HG02885 (cell line): ENCODE results near the gene SH2D6.
"Not testable (repeated sequence)": the region's sequence is repeated elsewhere in the genome, so short reads cannot be mapped to it uniquely, and the experiment has no call there.

Source experiments
- ATAC-seq: cut with Tn5 transposase; IDR thresholded peaks from one replicate; pipeline ENCODE4 v1.9.1; 2021; ENCODE audit warnings: mild to moderate bottlenecking; ENCODE audit not compliant: unreplicated experiment, poor library complexity

The SH2D6 gene

GRCh38 chr2:85437488-85438200 lies 19.1 kb downstream of the SH2D6 start:
- peak; percentile 90 for ATAC-seq

GRCh38 chr2:85438201-85439024 lies 19.9 kb downstream of the SH2D6 start:
- no peak for ATAC-seq

- ATAC-seq, result no peak
Observed at GRCh38 chr2:85439025-85439472, 20.5 kb downstream of the SH2D6 start.

GRCh38 chr2:85439569-85439968 lies 21.1 kb downstream of the SH2D6 start:
- ATAC-seq, result not testable (repeated sequence)

- ATAC-seq, result no peak
Observed at GRCh38 chr2:85439986-85440385, 21.5 kb downstream of the SH2D6 start.

- no peak for ATAC-seq
Observed at GRCh38 chr2:85440729-85441128, 22.2 kb downstream of the SH2D6 start.

- ATAC-seq, result no peak
Observed at GRCh38 chr2:85441864-85442263, 23.4 kb downstream of the SH2D6 start.

- no peak for ATAC-seq
Observed at GRCh38 chr2:85444629-85445172, 26.2 kb downstream of the SH2D6 start.

DNA sequence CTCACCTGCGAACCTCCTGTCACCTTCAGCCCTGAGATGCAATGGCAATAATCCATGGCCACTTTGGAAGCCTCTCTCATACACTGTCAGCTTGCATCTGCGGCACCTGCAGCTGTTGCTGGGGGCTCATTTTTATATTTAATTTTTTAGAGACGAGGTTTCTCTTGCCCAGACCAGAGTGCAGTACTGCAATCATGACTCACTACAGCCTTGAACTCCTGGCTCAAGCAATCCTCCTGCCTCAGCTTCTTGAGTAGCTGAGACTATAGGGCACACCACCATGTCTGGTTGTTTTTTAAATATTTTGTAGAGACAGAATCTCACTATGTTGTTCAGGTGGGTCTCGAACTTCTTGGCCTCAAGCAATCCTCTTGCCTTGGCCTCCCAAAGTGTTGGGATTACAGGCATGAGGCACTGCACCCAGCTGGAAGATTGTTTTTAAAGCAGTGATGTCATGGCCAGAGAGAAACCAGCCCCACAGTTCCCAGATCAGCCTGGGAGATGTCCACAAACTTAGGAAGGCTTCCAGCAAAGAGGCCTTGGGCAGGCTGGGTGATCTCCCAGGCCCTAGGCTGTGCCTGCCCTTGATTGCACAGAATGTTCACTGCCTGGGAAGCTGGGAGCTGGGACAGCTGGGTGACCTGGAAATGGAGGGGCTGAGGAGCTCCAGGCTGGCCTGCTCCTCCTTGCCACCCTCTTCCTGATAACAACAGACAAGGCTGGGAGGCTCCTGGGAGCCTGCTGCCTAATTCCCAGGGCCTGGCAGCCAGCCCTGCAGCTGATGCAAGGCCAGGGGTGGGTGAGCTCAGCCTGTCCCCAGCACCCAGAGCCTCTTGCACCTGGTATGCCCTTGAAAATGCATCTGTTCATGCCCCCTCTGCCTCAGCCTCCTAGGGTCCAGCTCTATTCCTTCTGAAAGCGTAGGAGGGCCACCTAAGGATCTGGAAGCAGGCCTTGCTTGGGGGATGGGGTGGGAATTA lies 27.1 kb downstream of the SH2D6 start:
- no peak for ATAC-seq

DNA sequence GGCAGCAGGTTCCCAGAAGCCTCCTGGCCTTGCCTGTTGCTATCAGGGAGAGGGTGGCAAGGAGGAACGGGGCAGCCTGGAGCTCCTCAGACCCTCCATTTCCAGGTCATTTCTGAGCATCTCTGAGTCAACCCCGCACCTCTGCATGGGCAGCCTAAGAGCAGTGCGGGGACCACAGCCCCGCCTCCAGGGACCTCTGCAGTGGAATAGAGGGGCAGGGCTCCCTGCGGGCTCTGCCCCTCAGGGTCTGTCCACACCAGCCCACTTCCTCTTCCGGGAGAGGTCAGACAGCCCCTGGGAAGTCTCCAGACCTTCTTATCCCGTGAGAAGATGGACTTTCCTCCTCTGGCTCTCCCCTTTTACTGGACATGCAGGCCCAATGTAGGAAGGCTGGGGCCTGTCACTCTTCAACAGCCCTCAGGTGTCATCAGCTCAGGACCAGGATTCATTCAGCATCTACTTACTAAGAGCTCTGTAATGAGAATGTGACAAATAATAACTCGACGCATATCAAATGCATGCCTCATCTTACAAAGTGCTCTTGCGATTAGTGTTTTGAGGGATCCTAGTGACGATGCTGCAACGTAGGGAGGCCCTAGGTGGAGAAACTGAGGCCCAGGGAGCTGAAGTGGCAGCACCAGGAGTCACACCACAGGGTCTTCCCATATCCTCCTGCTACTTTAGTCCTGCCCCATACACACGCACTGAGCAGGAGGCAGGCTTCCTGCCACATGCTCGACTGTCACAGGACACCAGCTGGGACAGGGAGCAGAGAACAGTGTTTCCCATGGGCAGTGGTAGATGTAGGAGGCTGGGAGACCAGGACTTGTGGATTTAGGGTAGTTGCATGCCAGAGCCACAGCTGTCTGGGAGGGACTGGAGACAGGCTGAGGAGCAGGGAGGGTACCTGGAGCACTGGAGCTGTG lies 28.0 kb downstream of the SH2D6 start:
- ATAC-seq, result no peak

- ATAC-seq, result no peak
Observed at GRCh38 chr2:85447222-85447585, 28.7 kb downstream of the SH2D6 start.

DNA sequence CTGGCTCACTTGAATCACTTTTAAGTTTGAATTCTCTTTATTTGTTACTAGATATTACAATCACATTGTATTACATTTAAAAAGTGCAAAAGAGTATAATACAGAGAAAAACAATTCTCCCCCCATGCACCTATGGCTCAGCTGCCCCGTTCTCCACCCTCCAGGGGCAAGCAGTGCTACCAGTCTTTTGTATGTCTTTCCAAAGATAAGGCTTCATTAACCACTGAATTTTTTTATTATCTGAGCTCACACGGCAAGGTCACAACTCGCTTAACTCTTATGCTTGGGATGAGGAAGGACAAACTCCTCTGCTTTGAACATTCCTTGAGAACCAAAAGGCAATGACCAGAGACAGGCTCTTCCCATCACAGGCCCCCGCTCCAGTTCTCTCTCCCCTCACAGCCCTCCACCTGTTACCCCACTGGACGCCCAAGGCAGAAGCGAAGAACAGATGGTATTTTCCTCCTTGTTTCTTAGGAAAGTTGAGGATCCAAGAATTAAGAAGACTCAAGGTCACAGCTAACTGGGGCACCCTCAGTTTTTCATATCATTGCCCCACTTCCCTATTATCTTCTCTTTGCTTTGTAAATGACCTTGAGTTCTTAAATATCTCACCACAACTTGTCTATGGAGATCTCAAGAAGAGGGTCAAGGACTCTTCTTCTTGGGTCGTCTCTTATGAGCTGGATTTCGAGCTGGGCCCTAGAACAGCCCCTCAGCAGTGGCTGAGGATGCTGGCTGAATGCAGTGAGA lies 30.1 kb downstream of the SH2D6 start:
- no peak for ATAC-seq

DNA sequence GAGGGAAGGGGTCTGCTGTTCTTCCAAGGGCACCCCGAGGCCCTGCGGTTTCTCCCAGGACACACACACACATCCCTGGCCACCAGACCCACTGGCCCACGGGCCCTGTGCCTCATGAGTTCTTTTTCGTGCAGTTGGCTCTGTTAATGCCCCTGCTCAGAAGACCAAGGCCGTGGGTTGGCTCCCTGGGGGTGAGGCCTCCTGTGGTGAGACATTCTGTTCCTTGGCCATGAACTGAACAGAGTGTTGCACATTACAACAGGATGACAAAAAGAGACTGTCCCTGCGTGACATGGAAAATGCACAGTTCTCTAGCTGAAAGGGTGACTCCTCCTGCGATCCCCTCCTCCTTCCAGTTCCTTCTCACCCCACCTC lies 30.7 kb downstream of the SH2D6 start:
- no peak for ATAC-seq

GRCh38 chr2:85452237-85452636 lies 33.7 kb downstream of the SH2D6 start:
- no peak for ATAC-seq

- no peak for ATAC-seq
Observed at GRCh38 chr2:85453571-85453970, 35.1 kb downstream of the SH2D6 start.

DNA sequence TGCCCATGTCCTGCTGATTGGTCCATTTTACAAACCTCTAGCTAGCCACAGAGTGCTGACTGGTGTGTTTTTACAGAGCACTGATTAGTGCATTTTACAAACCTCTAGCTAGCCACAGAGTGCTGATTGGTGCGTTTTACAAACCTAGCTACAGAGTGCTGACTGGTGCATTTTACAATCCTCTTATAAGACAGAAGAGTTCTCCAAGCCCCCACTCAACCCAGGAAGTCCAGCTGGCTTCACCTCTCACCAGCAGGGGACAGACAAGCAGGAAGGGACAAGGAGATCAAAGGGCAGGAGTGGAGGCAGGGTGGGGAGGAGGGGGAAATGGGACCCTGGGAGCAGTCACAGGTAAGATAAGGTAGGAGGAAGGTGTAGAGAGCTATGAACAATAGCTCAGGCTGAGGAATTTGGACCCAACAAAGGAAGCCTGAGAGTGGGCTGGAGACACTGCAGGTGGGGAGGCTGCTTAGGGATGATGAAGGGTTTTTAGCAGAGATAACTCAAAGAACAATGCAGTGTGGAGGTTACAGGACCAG lies 37.1 kb downstream of the SH2D6 start:
- no peak for ATAC-seq

DNA sequence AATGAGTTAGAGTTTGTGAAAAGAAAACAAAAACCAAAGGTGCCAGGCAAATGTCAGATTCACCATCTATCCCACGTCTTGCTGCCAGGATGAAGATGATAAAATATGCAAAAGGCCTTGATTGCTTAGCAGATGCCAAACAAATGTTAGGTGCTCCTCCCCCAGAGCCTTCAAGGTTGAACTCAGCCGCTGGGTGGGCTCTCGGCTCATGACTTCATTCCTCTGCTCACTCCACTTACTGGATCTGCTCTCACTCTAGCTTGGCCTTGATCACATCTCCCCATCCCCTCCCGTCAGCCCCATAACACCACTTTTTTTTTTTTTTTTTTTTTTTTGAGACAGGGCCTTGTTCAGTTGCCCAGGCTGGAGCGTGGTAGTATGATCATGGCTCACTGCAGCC lies 38.5 kb downstream of the SH2D6 start:
- no peak for ATAC-seq

DNA sequence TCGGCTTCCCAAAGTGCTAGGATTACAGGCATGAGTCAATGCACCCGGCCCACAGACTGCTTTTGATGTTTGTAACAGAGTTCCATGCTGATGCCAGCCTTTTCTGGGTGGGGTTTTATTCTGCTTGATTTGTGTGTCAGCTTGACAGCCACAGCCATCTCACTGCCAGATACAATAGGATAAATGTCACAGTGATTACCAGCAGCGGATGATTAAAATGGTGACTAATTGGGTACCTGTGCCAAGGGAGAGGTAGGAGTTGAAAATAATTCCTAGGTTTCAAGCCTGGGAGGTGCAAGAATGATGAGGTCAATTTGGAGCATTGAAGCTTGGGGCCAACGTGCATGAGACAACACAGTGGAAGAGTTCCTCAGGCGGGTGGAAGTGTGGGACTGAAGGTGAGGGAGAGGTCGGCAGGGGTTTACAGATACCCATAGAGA lies 39.4 kb downstream of the SH2D6 start:
- no peak for ATAC-seq
